Right lobe of liver (tissue), 4 donors: ENCODE measurements around the gene SLC8A1.

ENCODE experiments used
- CTCF ChIP-seq, 4 donors: fragments of 200-600 bp in 3 of 4; fragments of 450-650 bp in 1 of 4; IDR thresholded peaks; one replicate each; pipeline versions ENCODE4 v1.5.1 to v1.8.0; 2016 to 2022; ENCODE audit warnings: antibody characterized with exemption in 4 of 4, mild to moderate bottlenecking in 2 of 4
- POLR2A ChIP-seq: fragments of 450-650 bp; IDR thresholded peaks from one replicate; pipeline ENCODE4 v1.6.1; 2017; ENCODE audit warnings: antibody characterized with exemption, mild to moderate bottlenecking
- donor health status: DM: no; HTN: no; CAD: no.
- donor health status: DM: no; HTN: no; CAD: no.
- donor health status: DM: no; HTN: yes; CAD: no.

DNA sequence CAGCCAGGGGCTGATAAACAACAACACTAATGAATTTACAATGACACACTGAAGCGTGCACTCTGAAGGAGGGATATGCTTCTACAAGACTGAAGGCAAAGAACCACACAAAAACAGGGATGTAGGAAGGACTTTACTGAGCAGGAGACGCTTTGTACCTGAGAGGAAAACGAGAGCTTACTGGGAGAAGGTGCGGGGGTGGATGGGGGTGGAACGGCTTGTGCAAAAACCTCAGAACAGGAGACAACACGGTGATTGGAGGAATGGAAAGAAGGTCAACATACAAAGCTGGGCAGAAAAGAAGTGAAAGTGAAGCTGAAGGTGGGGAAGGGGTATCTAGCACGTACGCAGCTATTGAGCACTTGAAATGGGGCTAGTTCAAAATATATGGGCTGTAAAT is 93.1 kb downstream of the SLC8A1 start:
- no peak for TF ChIP-seq CTCF (IDR thresholded peaks at IDR 0.05)
- TF ChIP-seq POLR2A, result no peak
